Right lobe of liver (tissue), 6 donors: ENCODE results near the gene TMTC4. TPM values are rescaled to one million over a fixed set of nuclear protein-coding genes. Genes with fewer than 3 reads are reported as not detected.

Source experiments
- ATAC-seq, 4 donors: fragments of 200-7000 bp; cut with Tn5 transposase; one replicate each; pipeline ENCODE4 v1.9.1; 2020; ENCODE audit warnings: mild to moderate bottlenecking in 4 of 4, moderate library complexity in 4 of 4
- DNase-seq, 3 donors: peaks; one replicate each; pipeline ENCODE4 v3.0.0-alpha.2; 2020
- H3K27ac ChIP-seq, 3 donors: fragments of 200-600 bp; one replicate each; pipeline ENCODE4 v1.8.0; 2022
- H3K27me3 ChIP-seq, 2 donors: fragments of 200-600 bp; one replicate each; pipeline ENCODE4 v1.8.0; 2022
- H3K36me3 ChIP-seq, 4 donors: fragments of 200-600 bp; sonication (generic) in 1 of 4; one replicate each; pipeline versions ENCODE4 v1.5.1 to v1.8.0; 2017 to 2022; ENCODE audit warnings: control low read depth in 1 of 4
- H3K4me1 ChIP-seq, 4 donors: fragments of 200-600 bp; sonication (generic) in 1 of 4; one replicate each; pipeline versions ENCODE4 v1.5.1 to v1.8.0; 2017 to 2022; ENCODE audit warnings: control low read depth in 1 of 4
- H3K4me3 ChIP-seq, 3 donors: fragments of 200-600 bp; one replicate each; pipeline ENCODE4 v1.8.0; 2022
- H3K9me3 ChIP-seq, 4 donors: fragments of 200-600 bp; sonication (generic) in 1 of 4; one replicate each; pipeline versions ENCODE4 v1.5.1 to v1.8.0; 2017 to 2022; ENCODE audit warnings: control low read depth in 1 of 4
- CTCF ChIP-seq, 4 donors: fragments of 200-600 bp in 3 of 4; fragments of 450-650 bp in 1 of 4; IDR thresholded peaks; one replicate each; pipeline versions ENCODE4 v1.5.1 to v1.8.0; 2016 to 2022; ENCODE audit warnings: antibody characterized with exemption in 4 of 4, mild to moderate bottlenecking in 2 of 4
- POLR2A ChIP-seq: fragments of 450-650 bp; IDR thresholded peaks from one replicate; pipeline ENCODE4 v1.6.1; 2017; ENCODE audit warnings: antibody characterized with exemption, mild to moderate bottlenecking
- WGBS: methylation state at CpG from one replicate; pipeline ENCODE4 v1.1.6; 2018; ENCODE audit warnings: low coverage, low lambda C conversion rate; ENCODE audit not compliant: insufficient coverage; ENCODE audit errors: missing lambda C conversion rate; 5-methylcytosine and 5-hydroxymethylcytosine counted together
- intact Hi-C, 2 donors: fragments of 100-400 bp; cut with DNase I; formaldehyde crosslinking; loops; one replicate each; pipeline versions ENCODE4 v1.11.2 to v1.14.1; 2022
- total RNA-seq, 6 experiments: library from RNA; depleted of rRNA in 2 of 6; stranded (reverse); fragments of >200 nt in 2 of 6; fragmentation: NEBNext Ultra II Directional in 3 of 6; extraction: Animal tissue kit (Norgen Biotek cat#: 25700) in 3 of 6; gene quantifications; one replicate each; pipeline versions ENCODE4 v1.1.0 to v1.2.4, GENCODE V29; 2016 to 2023
- donor health status: DM: no; HTN: yes; CAD: no.
- donor health status: DM: no; HTN: no; CAD: no.
- donor health status: DM: no; HTN: no; CAD: no.
- donor health status: DM: no; HTN: yes; CAD: no.
- donor health status: DM: no; HTN: yes; CAD: no.

TMTC4 gene
- total RNA-seq, 6 experiments from 2014 or later: 10.7 to 17.9 (median 14.1) TPM

GRCh38 chr13:100633461-100633860, 41.1 kb downstream of the TMTC4 start:
- Histone ChIP-seq H3K36me3 (peaks cover 0 to 41% (median 11%) of the 10 kb centered on the region in 4 donors), H3K9me3 (no peaks in the 10 kb centered on the region), H3K27ac (no peak overlapping the region), H3K27me3 (no peaks in the 10 kb centered on the region), H3K4me3 (no peak overlapping the region), H3K4me1 (no peaks in the 10 kb centered on the region)
- DNase-seq: no peak
- WGBS: 93% methylated on average over 2 of the region's 2 CpGs
- intact Hi-C loops: no loop called here
- ATAC-seq: no peak
- TF ChIP-seq POLR2A: no peak
- TF ChIP-seq CTCF (IDR thresholded peaks at IDR 0.05): no peak

GRCh38 chr13:100630555-100630954, 44.0 kb downstream of the TMTC4 start:
- no peak overlapping the region for H3K4me3 ChIP-seq
- no peaks in the 10 kb centered on the region for H3K4me1 ChIP-seq
- WGBS: 79% methylated on average over 8 of the region's 8 CpGs
- H3K9me3 ChIP-seq: no peaks in the 10 kb centered on the region
- no peaks in the 10 kb centered on the region for H3K27me3 ChIP-seq
- no peak for DNase-seq
- no peak for ATAC-seq
- intact Hi-C loops: no loop called here
- H3K27ac ChIP-seq: no peak overlapping the region
- TF ChIP-seq CTCF (IDR thresholded peaks at IDR 0.05) (no peak), POLR2A (no peak)
- H3K36me3 ChIP-seq: peaks cover 0 to 26% (median 9%) of the 10 kb centered on the region in 4 donors

GRCh38 chr13:100627120-100627519, 47.5 kb downstream of the TMTC4 start:
- 94% methylated on average over 7 of the region's 15 CpGs for WGBS

DNA sequence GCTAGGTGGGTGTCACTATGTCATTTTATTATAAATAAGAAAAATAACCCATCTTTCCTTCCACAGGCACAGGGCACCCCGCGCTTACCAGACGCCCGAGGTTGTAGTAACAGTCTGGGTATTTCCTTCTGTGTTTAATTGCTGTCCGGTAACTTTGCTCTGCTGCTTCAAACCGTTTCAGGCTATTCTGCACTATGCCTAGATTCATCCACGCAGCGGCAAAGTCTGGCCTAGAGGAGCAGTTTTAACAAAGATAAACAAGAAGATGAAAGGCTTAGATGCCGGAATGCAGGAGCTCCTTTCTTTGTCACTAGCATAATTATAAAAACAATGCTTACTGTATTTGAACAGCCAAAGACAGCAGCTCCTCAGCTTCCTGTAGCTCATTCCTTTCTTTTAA, 49.1 kb downstream of the TMTC4 start:
- WGBS: 91% methylated on average over 9 of the region's 9 CpGs
- Histone ChIP-seq H3K4me1 (no peaks in the 10 kb centered on the region), H3K36me3 (peaks cover 0 to 14% (median 7%) of the 10 kb centered on the region in 4 donors), H3K9me3 (no peaks in the 10 kb centered on the region), H3K27ac (no peak overlapping the region), H3K27me3 (no peaks in the 10 kb centered on the region), H3K4me3 (no peak overlapping the region)
- intact Hi-C loops: no loop called here
- TF ChIP-seq POLR2A: no peak
- no peak for TF ChIP-seq CTCF (IDR thresholded peaks at IDR 0.05)
- DNase-seq (no peak), ATAC-seq (no peak)

More at GRCh38 chr13:100627120-100627519, 47.5 kb downstream of the TMTC4 start:
- H3K4me3 ChIP-seq: no peak overlapping the region
- TF ChIP-seq CTCF (IDR thresholded peaks at IDR 0.05) (no peak), POLR2A (no peak)
- H3K36me3 ChIP-seq: peaks cover 0 to 14% (median 7%) of the 10 kb centered on the region in 4 donors
- H3K9me3 ChIP-seq: no peaks in the 10 kb centered on the region
- no peaks in the 10 kb centered on the region for H3K4me1 ChIP-seq
- H3K27me3 ChIP-seq: no peaks in the 10 kb centered on the region
- intact Hi-C loops: no loop called here
- no peak overlapping the region for H3K27ac ChIP-seq
- no peak for DNase-seq
- ATAC-seq: no peak

GRCh38 chr13:100620792-100621191, 53.8 kb downstream of the TMTC4 start:
- TF ChIP-seq CTCF (IDR thresholded peaks at IDR 0.05): no peak
- no peak for TF ChIP-seq POLR2A
- H3K9me3 ChIP-seq: no peaks in the 10 kb centered on the region
- H3K27ac ChIP-seq: no peak overlapping the region
- H3K27me3 ChIP-seq: no peaks in the 10 kb centered on the region
- 89% methylated on average over 4 of the region's 4 CpGs for WGBS
- H3K4me3 ChIP-seq: no peak overlapping the region
- no peak for DNase-seq
- ATAC-seq: no peak
- intact Hi-C loops: no loop called here
- no peaks in the 10 kb centered on the region for H3K4me1 ChIP-seq
- H3K36me3 ChIP-seq: peaks cover 0 to 11% (median 3%) of the 10 kb centered on the region in 4 donors
